Uterus (tissue), 2 donors: Measurements from ENCODE around the gene BCL11B.

Experiments used
- CTCF ChIP-seq, 4 experiments: fragments of 200-600 bp in 2 of 4; fragments of 450-650 bp in 2 of 4; sonication (generic) in 2 of 4; IDR thresholded peaks; one replicate each; pipeline ENCODE4 v1.5.1; 2016 to 2019; ENCODE audit warnings: antibody characterized with exemption in 4 of 4, mild to moderate bottlenecking in 2 of 4, moderate library complexity in 1 of 4
- POLR2A ChIP-seq, 2 donors: fragments of 450-650 bp; IDR thresholded peaks; one replicate each; pipeline ENCODE4 v1.6.1; 2016; ENCODE audit warnings: antibody characterized with exemption in 2 of 2, mild to moderate bottlenecking in 1 of 2, moderate library complexity in 1 of 2

- no peak for TF ChIP-seq POLR2A (IDR thresholded peaks at IDR 0.05)
- TF ChIP-seq CTCF (IDR thresholded peaks at IDR 0.05) = no peak
Observed at GRCh38 chr14:99194736-99195135, 77.3 kb downstream of the BCL11B start.
